Measurements from ENCODE around the gene SH3RF3.
"Not testable (repeated sequence)": the region's sequence is repeated elsewhere in the genome, so short reads cannot be mapped to it uniquely, and the experiment has no call there.

The SH3RF3 gene

GRCh38 chr2:109222825-109223471, 93.9 kb downstream of the SH3RF3 start:
- no peak; the same call in 2 of the 3 replicates for ATAC-seq
- TF ChIP-seq ARNTL (CRISPR knock-in tag; IDR thresholded peaks at IDR 0.05; ENCODE audit: borderline replicate concordance, low read depth): no peak
- TF ChIP-seq ZNF8 (CRISPR knock-in tag; IDR thresholded peaks at IDR 0.05): no peak
- no peak for TF ChIP-seq ESRRG (CRISPR knock-in tag; IDR thresholded peaks at IDR 0.05)
- no peak for TF ChIP-seq TSHZ2 (CRISPR knock-in tag; IDR thresholded peaks at IDR 0.05)
- no peak for TF ChIP-seq RARB (CRISPR knock-in tag; IDR thresholded peaks at IDR 0.05)
- no peak for TF ChIP-seq BACH2 (CRISPR knock-in tag; IDR thresholded peaks at IDR 0.05; ENCODE audit: borderline replicate concordance)
- TF ChIP-seq CREB5 (CRISPR knock-in tag; IDR thresholded peaks at IDR 0.05; ENCODE audit: low read depth): no peak
- no peak for TF ChIP-seq ZFP30 (CRISPR knock-in tag; IDR thresholded peaks at IDR 0.05)
- no peak for TF ChIP-seq TOX (CRISPR knock-in tag; IDR thresholded peaks at IDR 0.05; ENCODE audit: borderline replicate concordance)
- no peak for TF ChIP-seq PPARA (CRISPR knock-in tag; IDR thresholded peaks at IDR 0.05; ENCODE audit: borderline replicate concordance)
- TF ChIP-seq TCF4 (CRISPR knock-in tag; IDR thresholded peaks at IDR 0.05; ENCODE audit: borderline replicate concordance): no peak

- TF ChIP-seq ZNF565 (CRISPR knock-in tag; conservative IDR thresholded peaks at IDR 0.05; ENCODE audit: low read depth) (no peak), CSRNP3 (CRISPR knock-in tag; IDR thresholded peaks at IDR 0.05) (no peak), ZFP30 (CRISPR knock-in tag; IDR thresholded peaks at IDR 0.05) (no peak), BACH2 (CRISPR knock-in tag; IDR thresholded peaks at IDR 0.05; ENCODE audit: borderline replicate concordance) (no peak), ISL1 (CRISPR knock-in tag; IDR thresholded peaks at IDR 0.05) (no peak), ZNF70 (CRISPR knock-in tag; IDR thresholded peaks at IDR 0.05) (no peak), GLIS3 (CRISPR knock-in tag; IDR thresholded peaks at IDR 0.05) (no peak), ZFP3 (CRISPR knock-in tag; IDR thresholded peaks at IDR 0.05) (no peak), PATZ1 (CRISPR knock-in tag; IDR thresholded peaks at IDR 0.05; ENCODE audit: borderline replicate concordance) (no peak), CSDC2 (CRISPR knock-in tag; IDR thresholded peaks at IDR 0.05) (no peak), ZC3H10 (CRISPR knock-in tag; IDR thresholded peaks at IDR 0.05) (no peak), ARNTL (CRISPR knock-in tag; IDR thresholded peaks at IDR 0.05; ENCODE audit: borderline replicate concordance, low read depth) (no peak), TSHZ2 (CRISPR knock-in tag; IDR thresholded peaks at IDR 0.05) (no peak), ESRRG (CRISPR knock-in tag; IDR thresholded peaks at IDR 0.05) (no peak), POU6F1 (CRISPR knock-in tag; IDR thresholded peaks at IDR 0.05; ENCODE audit: borderline replicate concordance, low read depth) (no peak)
- ATAC-seq: no peak
These were observed 94.5 kb downstream of the SH3RF3 start for GRCh38 chr2:109223490-109223889.

GRCh38 chr2:109224341-109224740, 95.3 kb downstream of the SH3RF3 start:
- ATAC-seq: not testable (repeated sequence)

All from SK-N-SH treated with all-trans-retinoic acid at 6 μM for 48 hours (cell line).